Stimulated activated CD8-positive, alpha-beta memory T cell treated with anti-CD3 and anti-CD28 coated beads, Interleukin-15, amount 100 ng/mL, for 4 hours (primary cell): ENCODE results near the gene ITPKB.
"Not testable (repeated sequence)": the region's sequence is repeated elsewhere in the genome, so short reads cannot be mapped to it uniquely, and the experiment has no call there.

Experiments used
- DNase-seq, 2 donors: peaks; one replicate each; pipeline ENCODE4 v3.0.0-alpha.2; 2020; ENCODE audit warnings: low read depth in 2 of 2

The ITPKB gene

DNA sequence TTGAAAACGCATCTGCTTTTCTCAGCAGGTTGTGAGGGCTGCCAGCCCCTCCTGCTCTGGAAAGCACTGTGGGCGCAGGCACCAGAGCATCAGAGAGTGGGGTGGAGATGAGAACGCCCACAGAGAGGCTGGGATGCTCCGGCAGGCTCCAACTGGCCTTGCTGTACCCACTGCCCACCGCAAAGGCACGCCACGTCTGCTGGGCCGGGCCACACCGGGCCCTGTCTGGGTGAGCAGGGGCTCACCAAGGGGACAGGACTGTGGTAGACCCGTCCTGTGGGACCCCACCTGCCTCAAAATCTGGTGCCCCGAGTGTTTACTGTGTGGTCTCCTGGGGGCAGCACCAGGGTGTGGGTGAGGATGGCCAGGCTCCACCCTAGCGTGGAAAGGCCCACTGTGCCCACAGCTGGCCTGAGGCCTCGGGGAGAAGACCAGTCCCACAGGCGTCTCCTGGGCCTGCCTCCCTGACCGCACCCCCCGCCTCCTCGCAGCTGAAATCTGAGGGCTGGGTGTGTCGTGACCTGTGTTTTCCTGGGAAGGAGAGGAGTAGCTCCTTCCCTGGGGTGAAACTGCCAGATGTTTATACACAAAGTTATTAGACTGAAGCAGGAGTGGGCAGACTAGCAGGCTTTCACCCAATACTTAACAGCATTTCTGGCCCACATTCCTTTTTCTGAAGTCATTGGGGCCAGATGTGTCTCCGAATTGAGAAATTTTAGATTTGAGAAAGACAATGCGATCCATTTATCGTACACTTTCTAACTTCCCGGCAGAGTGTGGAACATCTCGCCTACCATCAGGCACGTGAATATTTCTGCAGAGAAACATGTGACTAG lies 136.7 kb downstream of the ITPKB start:
- no peak for DNase-seq

DNA sequence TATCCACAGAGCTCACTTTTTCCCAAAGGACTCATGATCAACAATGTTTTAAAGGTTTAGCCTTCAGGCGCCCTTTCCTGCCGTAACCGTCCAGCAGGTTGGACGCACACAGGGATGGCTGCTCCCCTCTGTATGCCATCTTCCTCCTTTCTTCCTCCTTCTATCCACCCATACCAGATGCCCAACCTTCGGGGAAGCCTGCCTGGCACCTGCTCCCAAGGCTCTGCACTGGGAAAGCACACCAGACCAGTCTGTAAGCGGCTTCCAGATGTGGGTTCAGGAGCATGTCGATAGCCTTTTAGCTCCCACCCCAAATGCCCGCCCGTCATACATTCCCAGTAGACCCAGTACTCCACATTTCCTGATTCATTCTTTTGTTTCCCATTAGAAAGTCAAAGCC lies 137.6 kb downstream of the ITPKB start:
- no peak for DNase-seq

- DNase-seq: no peak
Observed at GRCh38 chr1:226600254-226600653, 138.8 kb downstream of the ITPKB start.

GRCh38 chr1:226599636-226600238 lies 139.3 kb downstream of the ITPKB start:
- no peak for DNase-seq

DNA sequence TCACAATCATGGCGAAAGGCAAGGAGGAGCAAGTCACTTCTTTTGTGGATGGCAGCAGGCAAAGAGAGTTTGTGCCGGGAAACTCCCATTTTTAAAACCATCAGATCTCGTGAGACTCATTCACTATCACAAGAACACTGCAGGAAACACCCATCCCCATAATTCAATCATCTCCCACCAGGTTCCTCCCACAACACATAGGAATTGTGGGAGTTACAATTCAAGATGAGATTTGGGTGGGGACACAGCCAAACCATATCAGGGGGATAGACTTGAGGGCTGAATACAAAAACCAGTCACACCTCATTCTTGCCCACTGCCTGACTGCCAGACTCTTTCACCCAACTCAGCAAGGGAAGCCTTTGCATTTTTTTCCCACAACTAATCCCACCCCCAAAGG lies 140.1 kb downstream of the ITPKB start:
- not testable (repeated sequence) for DNase-seq

- DNase-seq: no peak
Observed at GRCh38 chr1:226598455-226598849, 140.6 kb downstream of the ITPKB start.

DNA sequence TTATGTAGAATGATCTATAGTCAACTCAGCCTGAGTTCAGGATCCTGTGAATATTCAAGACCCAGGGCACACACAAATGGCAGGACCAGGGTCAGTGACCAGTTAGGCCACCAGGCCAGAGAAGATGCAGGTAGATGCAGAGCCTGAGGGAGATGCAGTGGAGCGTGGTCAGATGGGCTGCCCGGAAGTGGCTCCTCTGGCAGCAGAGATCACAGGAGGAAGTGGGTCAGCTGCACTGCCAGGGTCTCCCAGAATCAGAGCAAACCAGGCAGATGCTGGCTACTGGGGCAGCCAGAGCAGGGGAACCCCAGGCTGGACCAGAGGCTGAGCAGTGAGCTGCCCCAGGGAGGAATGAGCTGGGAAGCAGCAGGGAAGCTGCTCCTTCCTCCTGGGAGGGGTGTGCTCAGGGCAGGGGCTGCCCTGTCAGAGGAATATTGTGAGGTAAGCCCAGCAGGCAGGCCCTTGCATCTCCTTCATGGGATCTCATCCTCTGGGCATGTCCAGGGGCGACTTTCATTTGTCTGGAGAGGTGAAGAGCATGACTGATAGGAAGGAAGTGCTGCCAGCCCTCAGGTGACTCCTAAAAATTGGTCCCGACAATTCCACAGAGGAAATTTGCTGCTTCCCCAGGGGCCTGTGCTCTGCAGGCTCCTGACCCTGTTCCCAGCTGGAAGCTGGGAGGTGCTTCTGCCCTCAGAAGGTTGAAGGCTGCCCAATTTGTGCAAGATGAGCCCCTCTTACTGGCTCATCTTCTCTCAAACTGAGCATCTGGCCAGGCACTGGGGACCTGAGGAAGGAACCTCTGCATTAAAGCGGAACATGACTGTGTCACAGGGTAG lies 141.2 kb downstream of the ITPKB start:
- no peak for DNase-seq

GRCh38 chr1:226596531-226597165 lies 142.4 kb downstream of the ITPKB start:
- DNase-seq: no peak

GRCh38 chr1:226593541-226593940 lies 145.5 kb downstream of the ITPKB start:
- no peak for DNase-seq

DNA sequence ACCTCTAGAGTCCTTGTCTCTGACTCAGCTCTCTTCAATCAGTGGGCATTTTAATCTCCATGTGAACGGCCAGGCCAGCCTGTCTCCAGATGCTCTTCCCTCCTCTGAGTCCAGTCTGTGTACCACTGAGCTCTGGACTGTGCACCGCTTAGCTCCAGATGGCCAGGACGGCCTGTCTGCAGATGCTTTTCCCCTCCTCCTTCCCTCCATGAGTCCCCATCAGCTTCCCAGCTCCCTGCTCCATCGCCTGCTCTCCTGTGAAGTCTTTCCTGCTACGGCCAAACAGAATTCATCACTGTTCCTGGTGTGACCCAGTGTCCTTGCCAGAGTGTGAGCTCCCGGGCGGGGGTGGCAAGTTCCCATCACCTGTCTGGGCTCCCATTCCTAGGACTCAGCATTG lies 148.5 kb downstream of the ITPKB start:
- no peak for DNase-seq

DNA sequence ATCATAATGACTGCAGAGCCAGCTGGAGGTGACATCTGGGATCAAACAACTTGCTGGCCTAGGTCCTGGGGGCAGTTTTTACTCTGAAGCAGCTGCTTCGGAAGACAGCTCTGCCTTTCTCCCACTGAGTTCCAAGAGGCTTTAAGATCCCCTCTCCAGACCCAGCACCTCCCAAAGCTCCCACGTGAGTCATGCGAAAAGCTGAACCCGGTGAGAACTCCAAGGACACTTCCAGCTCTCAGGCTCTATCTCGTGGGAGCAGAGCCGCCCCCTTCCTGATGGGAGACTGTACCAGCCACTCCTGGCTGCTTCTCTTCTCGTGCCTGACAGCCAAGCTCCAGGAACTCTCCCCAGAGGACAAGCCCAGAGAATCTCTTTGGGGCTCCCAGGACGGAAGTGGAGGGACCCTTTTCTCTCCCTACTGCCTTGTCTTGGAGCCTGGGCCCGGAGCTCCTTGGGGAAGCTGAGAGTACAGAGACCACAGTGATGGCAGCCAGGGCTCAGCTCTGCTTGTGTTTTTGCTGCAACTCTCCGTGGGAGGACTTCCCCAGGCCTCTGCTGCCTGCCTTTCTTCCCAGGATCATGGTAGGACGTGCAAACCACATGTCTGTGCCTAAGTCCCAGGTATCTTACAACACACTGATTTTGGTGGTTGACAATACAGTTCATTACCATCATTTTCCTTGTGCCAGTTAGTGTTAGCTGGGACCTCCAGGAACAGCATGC lies 149.9 kb downstream of the ITPKB start:
- DNase-seq: no peak

GRCh38 chr1:226588484-226588883 lies 150.6 kb downstream of the ITPKB start:
- no peak for DNase-seq

GRCh38 chr1:226586650-226587422 lies 152.2 kb downstream of the ITPKB start:
- DNase-seq: no peak

DNA sequence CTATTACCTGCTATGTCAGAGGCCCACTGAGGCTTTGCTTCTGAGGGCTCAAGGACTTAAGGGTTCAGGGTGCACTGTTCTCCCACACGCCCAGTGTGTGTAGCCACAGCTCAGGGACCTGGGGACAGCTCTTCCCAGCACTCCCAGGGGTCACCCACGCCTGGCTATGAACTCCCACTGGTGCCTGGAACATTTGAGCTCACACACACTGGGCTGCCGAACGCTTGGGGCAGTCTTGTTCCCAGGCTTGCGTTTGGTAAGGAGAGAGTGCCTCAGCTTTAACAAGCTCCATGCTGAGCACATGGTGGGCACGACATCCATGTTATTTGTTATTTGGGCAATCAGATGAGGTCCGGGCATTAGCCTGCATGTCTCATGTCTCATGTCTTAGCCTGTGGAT lies 153.0 kb downstream of the ITPKB start:
- no peak for DNase-seq

GRCh38 chr1:226584164-226584563 lies 154.9 kb downstream of the ITPKB start:
- no peak for DNase-seq

DNA sequence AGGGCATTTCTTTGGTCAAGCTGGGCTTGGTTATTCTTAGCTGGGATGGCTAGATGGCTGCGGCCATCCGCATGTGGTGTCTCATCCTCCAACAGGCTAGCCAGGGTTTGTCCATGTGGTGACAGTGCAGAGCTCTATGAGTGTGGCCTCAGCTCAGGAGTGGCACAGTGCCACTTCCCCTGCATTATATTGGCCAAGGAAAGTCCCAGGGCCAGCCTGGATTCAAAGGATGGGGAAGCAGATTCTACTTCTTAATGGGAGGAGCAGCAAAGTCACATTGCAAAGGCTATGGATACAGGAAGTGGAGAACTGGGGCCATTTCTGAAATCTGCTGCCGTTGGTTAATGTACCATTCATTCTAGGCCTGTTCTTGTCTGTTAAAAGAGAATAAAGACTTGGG lies 156.1 kb downstream of the ITPKB start:
- DNase-seq: no peak
